Neural cell (in vitro differentiated cells): ENCODE results near the gene KIFC3. TPM values are rescaled to one million over a fixed set of nuclear protein-coding genes. Genes with fewer than 3 reads are reported as not detected.
"Not testable (repeated sequence)": the region's sequence is repeated elsewhere in the genome, so short reads cannot be mapped to it uniquely, and the experiment has no call there.

Source experiments
- H2AFZ ChIP-seq: fragments of 200-600, 300-800 bp; sonication (generic), shearing (Covaris generic); 2 replicates; pipeline ENCODE4 v1.6.0; 2014; ENCODE audit warnings: low read depth, mild to moderate bottlenecking, antibody characterized with exemption, low read length, moderate library complexity
- H3F3A ChIP-seq: fragments of 200-600 bp; shearing (Covaris generic); 2 replicates; pipeline ENCODE4 v1.6.1; 2016; ENCODE audit warnings: mild to moderate bottlenecking, moderate library complexity, mixed read lengths, antibody characterized with exemption, low read length; ENCODE audit not compliant: insufficient read depth, poor library complexity, severe bottlenecking
- H3K27ac ChIP-seq: fragments of 200-600, 300-800 bp; sonication (generic), shearing (Covaris generic); 2 replicates; pipeline ENCODE4 v1.5.1; 2014; ENCODE audit warnings: mild to moderate bottlenecking, low read length, moderate library complexity
- H3K27me3 ChIP-seq: fragments of 300-800, 200-600 bp; sonication (generic), shearing (Covaris generic); 2 replicates; pipeline ENCODE4 v1.6.0; 2014; ENCODE audit warnings: mild to moderate bottlenecking, low read depth, low read length, moderate library complexity; ENCODE audit not compliant: insufficient read depth
- H3K36me3 ChIP-seq: fragments of 300-800, 200-600 bp; sonication (generic), shearing (Covaris generic); 2 replicates; pipeline ENCODE4 v1.5.1; 2014; ENCODE audit warnings: mild to moderate bottlenecking, antibody characterized with exemption, low read length, moderate library complexity; ENCODE audit not compliant: insufficient read depth
- H3K4me2 ChIP-seq: fragments of 300-800, 200-600 bp; sonication (generic), shearing (Covaris generic); 2 replicates; pipeline ENCODE4 v1.6.0; 2014; ENCODE audit warnings: mild to moderate bottlenecking, low read length
- H3K4me3 ChIP-seq: fragments of 300-800, 200-600 bp; sonication (generic), shearing (Covaris generic); 2 replicates; pipeline ENCODE4 v1.5.1; 2014; ENCODE audit warnings: mild to moderate bottlenecking, low read length, moderate library complexity
- H3K79me2 ChIP-seq: fragments of 200-600 bp; shearing (Covaris generic); replicated peaks from 2 replicates; pipeline ENCODE4 v1.6.0; 2014; ENCODE audit warnings: mild to moderate bottlenecking, low read length, moderate library complexity; ENCODE audit not compliant: insufficient read depth
- H3K9ac ChIP-seq: fragments of 300-800, 200-600 bp; sonication (generic), shearing (Covaris generic); 2 replicates; pipeline ENCODE4 v1.6.1; 2016; ENCODE audit warnings: mild to moderate bottlenecking, low read length, mixed read lengths
- H3K9me2 ChIP-seq: fragments of 200-600 bp; shearing (Covaris generic); 2 replicates; pipeline ENCODE4 v1.6.1; 2016; ENCODE audit warnings: mild to moderate bottlenecking, low read length, mixed read lengths; ENCODE audit not compliant: insufficient read depth
- H3K9me3 ChIP-seq: fragments of 200-600, 300-800 bp; sonication (generic), shearing (Covaris generic); 2 replicates; pipeline ENCODE4 v1.6.1; 2016; ENCODE audit warnings: mild to moderate bottlenecking, mixed run types, low read length, moderate library complexity, mixed read lengths
- H4K20me1 ChIP-seq: fragments of 200-600 bp; shearing (Covaris generic); 2 replicates; pipeline ENCODE4 v1.6.1; 2016; ENCODE audit warnings: mild to moderate bottlenecking, mixed run types; ENCODE audit not compliant: insufficient read depth
- CTCF ChIP-seq: fragments of 450-650 bp; IDR thresholded peaks from 2 replicates; pipeline ENCODE4 v1.5.1; 2014; ENCODE audit warnings: antibody characterized with exemption, mild to moderate bottlenecking, moderate library complexity; ENCODE audit not compliant: poor library complexity, severe bottlenecking
- EZH2 ChIP-seq: fragments of 200-600, 300-800 bp; shearing (Covaris generic), sonication (generic); IDR thresholded peaks from 2 replicates; pipeline ENCODE4 v1.6.1; 2014; ENCODE audit warnings: antibody characterized with exemption, low read length, borderline replicate concordance, mild to moderate bottlenecking; ENCODE audit not compliant: insufficient read depth, poor library complexity, severe bottlenecking
- MXI1 ChIP-seq: fragments of 450-650 bp; conservative IDR thresholded peaks from 2 replicates; pipeline ENCODE4 v1.6.1; 2014; ENCODE audit warnings: antibody characterized with exemption, mild to moderate bottlenecking; ENCODE audit not compliant: poor library complexity, severe bottlenecking
- POLR2AphosphoS5 ChIP-seq: IDR thresholded peaks from 2 replicates; pipeline ENCODE4 v1.6.1; 2012
- RAD21 ChIP-seq: fragments of 450-650 bp; conservative IDR thresholded peaks from 2 replicates; pipeline ENCODE4 v1.6.1; 2014; ENCODE audit warnings: antibody characterized with exemption, mild to moderate bottlenecking, moderate library complexity
- REST ChIP-seq: IDR thresholded peaks from 2 replicates; pipeline ENCODE4 v1.6.1; 2012; ENCODE audit warnings: borderline replicate concordance
- SMC3 ChIP-seq: fragments of 450-650 bp; conservative IDR thresholded peaks from 2 replicates; pipeline ENCODE4 v1.6.1; 2014; ENCODE audit warnings: antibody characterized with exemption, mild to moderate bottlenecking, moderate library complexity; ENCODE audit not compliant: poor library complexity
- TAF1 ChIP-seq: IDR thresholded peaks from 2 replicates; pipeline ENCODE4 v1.6.1; 2012; ENCODE audit warnings: low read depth
- polyA plus RNA-seq: library from polyadenylated mRNA; depleted of rRNA; stranded (reverse); fragments of >200 nt; gene quantifications from 2 replicates; pipeline ENCODE4 v1.2.3, GENCODE V29; 2014

The KIFC3 gene
- polyA plus RNA-seq, 1 donor from 2014 or later = 29.7 TPM

- Histone ChIP-seq H3K9ac (no peak overlapping the region), H2AFZ (no peak overlapping the region), H3K9me3 (no peaks in the 10 kb centered on the region), H3K4me2 (no peak overlapping the region), H3K27me3 (no peaks in the 10 kb centered on the region), H3K4me3 (no peak overlapping the region), H3K36me3 (no peaks in the 10 kb centered on the region), H4K20me1 (no peaks in the 10 kb centered on the region), H3K27ac (no peak overlapping the region), H3F3A (no peaks in the 10 kb centered on the region), H3K79me2 (no peaks in the 10 kb centered on the region), H3K9me2 (no peaks in the 10 kb centered on the region)
- no peak for TF ChIP-seq RAD21
- TF ChIP-seq REST = no peak
- TF ChIP-seq TAF1 = no peak
- no peak for TF ChIP-seq EZH2
- TF ChIP-seq CTCF = no peak
- no peak for TF ChIP-seq POLR2AphosphoS5
- TF ChIP-seq MXI1 = no peak
- no peak for TF ChIP-seq SMC3
Measured at GRCh38 chr16:57813466-57813865, 11.2 kb upstream of the KIFC3 start.

- H3K4me2 ChIP-seq, H3K9me3 ChIP-seq, H3K9me2 ChIP-seq, H3F3A ChIP-seq, H2AFZ ChIP-seq, H3K9ac ChIP-seq, H3K79me2 ChIP-seq, H3K4me3 ChIP-seq, H3K36me3 ChIP-seq, H3K27me3 ChIP-seq, H3K27ac ChIP-seq, H4K20me1 ChIP-seq: not testable (repeated sequence)
Measured at GRCh38 chr16:57811340-57811739, 9.0 kb upstream of the KIFC3 start.

GRCh38 chr16:57810197-57811031 is 8.1 kb upstream of the KIFC3 start:
- no peaks in the 10 kb centered on the region for H3K27me3 ChIP-seq
- no peak overlapping the region for H3K4me3 ChIP-seq
- no peaks in the 10 kb centered on the region for H4K20me1 ChIP-seq
- H3F3A ChIP-seq = no peaks in the 10 kb centered on the region
- no peaks in the 10 kb centered on the region for H3K9me2 ChIP-seq
- H3K79me2 ChIP-seq = no peaks in the 10 kb centered on the region
- no peak overlapping the region for H2AFZ ChIP-seq
- no peaks in the 10 kb centered on the region for H3K9me3 ChIP-seq
- no peaks in the 10 kb centered on the region for H3K36me3 ChIP-seq
- no peak overlapping the region for H3K27ac ChIP-seq
- no peak for TF ChIP-seq CTCF
- no peak for TF ChIP-seq REST
- TF ChIP-seq RAD21 = no peak
- no peak for TF ChIP-seq MXI1
- no peak for TF ChIP-seq EZH2
- no peak for TF ChIP-seq SMC3
- TF ChIP-seq TAF1 = no peak
- no peak overlapping the region for H3K4me2 ChIP-seq
- H3K9ac ChIP-seq = no peak overlapping the region
